T-helper 17 cell (primary cell): ENCODE results near the gene CIROP. TPM values are rescaled to one million over a fixed set of nuclear protein-coding genes. Genes with fewer than 3 reads are reported as not detected.

ENCODE experiments used
- ATAC-seq: fragments of 150-1000 bp; cut with Tn5 transposase; 2 replicates; pipeline ENCODE4 v1.10.0; 2021; ENCODE audit warnings: mild to moderate bottlenecking, moderate library complexity
- DNase-seq, 3 donors: peaks; one replicate each; pipeline versions ENCODE4 v3.0.0 to v3.0.0-alpha.2; 2020 to 2021
- H3K9me3 ChIP-seq: one replicate; pipeline ENCODE4 v1.7.0; 2013; ENCODE audit warnings: low read length, mild to moderate bottlenecking; ENCODE audit not compliant: control insufficient read depth, poor library complexity, severe bottlenecking
- H3K27ac Mint-ChIP-seq: one replicate; pipeline ENCODE4 v1.8.0; 2022; ENCODE audit warnings: mild to moderate bottlenecking, moderate library complexity, mixed read lengths
- H3K27me3 Mint-ChIP-seq: one replicate; pipeline ENCODE4 v1.8.0; 2022; ENCODE audit warnings: mixed read lengths
- H3K36me3 Mint-ChIP-seq: one replicate; pipeline ENCODE4 v1.8.0; 2022; ENCODE audit warnings: low read depth, mixed read lengths
- H3K4me1 Mint-ChIP-seq: one replicate; pipeline ENCODE4 v1.8.0; 2022; ENCODE audit warnings: mild to moderate bottlenecking, mixed read lengths
- H3K4me3 Mint-ChIP-seq: one replicate; pipeline ENCODE4 v1.8.0; 2022; ENCODE audit warnings: mild to moderate bottlenecking, moderate library complexity, mixed read lengths
- total RNA-seq, 4 donors: library from RNA in 2 of 4; stranded (reverse) in 2 of 4; gene quantifications; one replicate each; pipeline ENCODE4 v1.2.3 and lab custom pipeline; 2022 to 2026

Gene CIROP
- total RNA-seq (not detected), total RNA-seq (lab: John Stamatoyannopoulos, UW) (0 reads per million in 2 donors)

- DNase-seq, result no peak
- peaks cover 2% of the 10 kb centered on the region for H3K36me3 Mint-ChIP-seq
- peak within 1 kb of the TSS; percentile 19 for H3K4me3 Mint-ChIP-seq
- ATAC-seq, result no peak
- no peaks in the 10 kb centered on the region for H3K27me3 Mint-ChIP-seq
- no peaks in the 10 kb centered on the region for H3K9me3 ChIP-seq
- H3K4me1 Mint-ChIP-seq, result peaks cover 3% of the 10 kb centered on the region
- no peak within 1 kb of the TSS for H3K27ac Mint-ChIP-seq
Observed at GRCh38 chr14:23104591-23105347, at the start of gene CIROP. Gene CIROP (minus strand): TSS chr14:23104989. CDS start chr14:23104920, 69 bp downstream.

- Mint-ChIP-seq H3K27ac (no peak overlapping the region), H3K27me3 (peaks cover 49% of the 10 kb centered on the region), H3K36me3 (peaks cover 5% of the 10 kb centered on the region), H3K4me3 (no peak overlapping the region), H3K4me1 (peaks cover 3% of the 10 kb centered on the region)
- ATAC-seq (no peak), DNase-seq (no peak)
- no peaks in the 10 kb centered on the region for H3K9me3 ChIP-seq
Observed at GRCh38 chr14:23153851-23154796, 49.3 kb upstream of the CIROP start.

- Mint-ChIP-seq H3K4me1 (peaks cover 3% of the 10 kb centered on the region), H3K36me3 (peaks cover 5% of the 10 kb centered on the region), H3K27me3 (peaks cover 52% of the 10 kb centered on the region), H3K27ac (no peak overlapping the region), H3K4me3 (no peak overlapping the region)
- ATAC-seq, result no peak
- DNase-seq, result no peak
- no peaks in the 10 kb centered on the region for H3K9me3 ChIP-seq
Observed at GRCh38 chr14:23151342-23151741, 46.6 kb upstream of the CIROP start.

GRCh38 chr14:23149745-23150144 lies 45.0 kb upstream of the CIROP start:
- peaks cover 5% of the 10 kb centered on the region for H3K4me1 Mint-ChIP-seq
- ATAC-seq, result no peak
- H3K27me3 Mint-ChIP-seq, result peaks cover 55% of the 10 kb centered on the region
- no peak for DNase-seq
- no peaks in the 10 kb centered on the region for H3K9me3 ChIP-seq
- peaks cover 5% of the 10 kb centered on the region for H3K36me3 Mint-ChIP-seq
- H3K27ac Mint-ChIP-seq, result no peak overlapping the region
- H3K4me3 Mint-ChIP-seq, result no peak overlapping the region

GRCh38 chr14:23148591-23149249 lies 43.9 kb upstream of the CIROP start:
- Mint-ChIP-seq H3K4me3 (no peak overlapping the region), H3K4me1 (peaks cover 4% of the 10 kb centered on the region), H3K27ac (no peak overlapping the region), H3K36me3 (peaks cover 5% of the 10 kb centered on the region), H3K27me3 (peaks cover 53% of the 10 kb centered on the region)
- DNase-seq (no peak), ATAC-seq (no peak)
- H3K9me3 ChIP-seq, result no peaks in the 10 kb centered on the region

GRCh38 chr14:23147676-23148075 lies 42.9 kb upstream of the CIROP start:
- peaks cover 5% of the 10 kb centered on the region for H3K36me3 Mint-ChIP-seq
- no peak for ATAC-seq
- H3K27ac Mint-ChIP-seq, result peak overlapping the region; percentile 8
- H3K9me3 ChIP-seq, result no peaks in the 10 kb centered on the region
- peaks cover 44% of the 10 kb centered on the region for H3K27me3 Mint-ChIP-seq
- peaks cover 2% of the 10 kb centered on the region for H3K4me1 Mint-ChIP-seq
- no peak overlapping the region for H3K4me3 Mint-ChIP-seq
- no peak for DNase-seq

GRCh38 chr14:23146980-23147379 lies 42.2 kb upstream of the CIROP start:
- ATAC-seq, result no peak

GRCh38 chr14:23146351-23146910 lies 41.6 kb upstream of the CIROP start:
- no peaks in the 10 kb centered on the region for H3K9me3 ChIP-seq
- no peak overlapping the region for H3K4me3 Mint-ChIP-seq
- H3K36me3 Mint-ChIP-seq, result peaks cover 5% of the 10 kb centered on the region
- DNase-seq (no peak), ATAC-seq (no peak)
- peaks cover 2% of the 10 kb centered on the region for H3K4me1 Mint-ChIP-seq
- peaks cover 44% of the 10 kb centered on the region for H3K27me3 Mint-ChIP-seq
- no peak overlapping the region for H3K27ac Mint-ChIP-seq

More at GRCh38 chr14:23146980-23147379, 42.2 kb upstream of the CIROP start:
- Mint-ChIP-seq H3K4me1 (peaks cover 2% of the 10 kb centered on the region), H3K36me3 (peaks cover 5% of the 10 kb centered on the region), H3K27me3 (peaks cover 44% of the 10 kb centered on the region), H3K4me3 (no peak overlapping the region), H3K27ac (no peak overlapping the region)
- DNase-seq, result no peak
- H3K9me3 ChIP-seq, result no peaks in the 10 kb centered on the region

- H3K36me3 Mint-ChIP-seq, result peaks cover 5% of the 10 kb centered on the region
- DNase-seq, result no peak
- peaks cover 2% of the 10 kb centered on the region for H3K4me1 Mint-ChIP-seq
- H3K27me3 Mint-ChIP-seq, result peaks cover 38% of the 10 kb centered on the region
- H3K27ac Mint-ChIP-seq, result no peak overlapping the region
- no peak overlapping the region for H3K4me3 Mint-ChIP-seq
- ATAC-seq, result no peak
- no peaks in the 10 kb centered on the region for H3K9me3 ChIP-seq
Observed at GRCh38 chr14:23145794-23146350, 41.1 kb upstream of the CIROP start.

GRCh38 chr14:23143911-23144310 lies 39.1 kb upstream of the CIROP start:
- H3K27me3 Mint-ChIP-seq, result peaks cover 31% of the 10 kb centered on the region
- H3K4me3 Mint-ChIP-seq, result no peak overlapping the region
- no peak for DNase-seq
- H3K36me3 Mint-ChIP-seq, result peaks cover 3% of the 10 kb centered on the region
- no peak overlapping the region for H3K27ac Mint-ChIP-seq
- H3K4me1 Mint-ChIP-seq, result peaks cover 2% of the 10 kb centered on the region
- ATAC-seq, result no peak
- no peaks in the 10 kb centered on the region for H3K9me3 ChIP-seq

- H3K27ac Mint-ChIP-seq, result no peak overlapping the region
- no peak overlapping the region for H3K4me3 Mint-ChIP-seq
- peaks cover 2% of the 10 kb centered on the region for H3K4me1 Mint-ChIP-seq
- peaks cover 26% of the 10 kb centered on the region for H3K27me3 Mint-ChIP-seq
- DNase-seq (no peak), ATAC-seq (no peak)
- peaks cover 3% of the 10 kb centered on the region for H3K36me3 Mint-ChIP-seq
- H3K9me3 ChIP-seq, result no peaks in the 10 kb centered on the region
Observed at GRCh38 chr14:23142826-23143225, 38.0 kb upstream of the CIROP start.

GRCh38 chr14:23141706-23142444 lies 37.1 kb upstream of the CIROP start:
- Mint-ChIP-seq H3K36me3 (peaks cover under 1% of the 10 kb centered on the region), H3K4me3 (no peak overlapping the region), H3K27me3 (peaks cover 18% of the 10 kb centered on the region), H3K4me1 (peaks cover 2% of the 10 kb centered on the region), H3K27ac (no peak overlapping the region)
- H3K9me3 ChIP-seq, result no peaks in the 10 kb centered on the region
- ATAC-seq, result no peak
- DNase-seq, result no peak
